T-cell (primary cell): ENCODE results near the gene DOK1. TPM values are rescaled to one million over a fixed set of nuclear protein-coding genes. Genes with fewer than 3 reads are reported as not detected.

Source experiments
- ATAC-seq, 4 experiments: fragments of 200-7000 bp in 3 of 4; fragments of 150-1000 bp in 1 of 4; cut with Tn5 transposase; replicated peaks in 1 of 4; 1 replicate in 3 of 4; 2 replicates in 1 of 4; pipeline ENCODE4 v1.10.0; 2021; ENCODE audit warnings: moderate library complexity in 3 of 4, mild to moderate bottlenecking in 2 of 4, moderate number of reproducible peaks in 1 of 4
- CTCF ChIA-PET, 2 donors: fragments of 300-600 bp; sonication (Branson Sonifier 250); formaldehyde crosslinking; loops; one replicate each; lab custom pipeline; 2022; ENCODE audit warnings: antibody characterized with exemption in 2 of 2; lab: Charles Lee
- POLR2A ChIA-PET, 2 donors: fragments of 300-600 bp; sonication (Branson Sonifier 250); formaldehyde crosslinking; loops; one replicate each; lab custom pipeline; 2022; ENCODE audit warnings: antibody characterized with exemption in 2 of 2; lab: Charles Lee
- DNase-seq, 35 experiments: peaks; one replicate each; pipeline versions ENCODE4 v3.0.0 to v3.0.0-alpha.2; 2013 to 2023
- H3K27ac ChIP-seq: one replicate; pipeline ENCODE4 v1.5.1; 2013; ENCODE audit warnings: low read length
- H3K27me3 ChIP-seq, 2 experiments: replicated peaks in 1 of 2; 1 replicate in 1 of 2; 2 replicates in 1 of 2; pipeline versions ENCODE4 v1.6.1 to v1.7.0; 2013; ENCODE audit warnings: low read length in 1 of 2, mixed read lengths in 1 of 2; ENCODE audit not compliant: control insufficient read depth in 2 of 2, insufficient read depth in 2 of 2; ENCODE audit errors: extremely low read depth in 1 of 2
- H3K36me3 ChIP-seq, 2 donors: 1 replicate in 1 of 2; 2 replicates in 1 of 2; pipeline versions ENCODE4 v1.6.1 to v1.7.0; 2013; ENCODE audit warnings: low read length in 1 of 2; ENCODE audit not compliant: control insufficient read depth in 2 of 2, insufficient read depth in 1 of 2; ENCODE audit errors: extremely low read depth in 1 of 2
- H3K4me1 ChIP-seq, 2 experiments: 1 replicate in 1 of 2; 2 replicates in 1 of 2; pipeline versions ENCODE4 v1.6.1 to v1.7.0; 2013; ENCODE audit warnings: low read length in 2 of 2, mixed read lengths in 1 of 2; ENCODE audit not compliant: insufficient read depth in 2 of 2, control insufficient read depth in 1 of 2; ENCODE audit errors: extremely low read depth in 1 of 2
- H3K4me3 ChIP-seq, 2 donors: 1 replicate in 1 of 2; 2 replicates in 1 of 2; pipeline versions ENCODE4 v1.5.1 to v1.7.0; 2013; ENCODE audit warnings: mild to moderate bottlenecking in 2 of 2, low read length in 1 of 2, moderate library complexity in 1 of 2; ENCODE audit not compliant: control insufficient read depth in 1 of 2; ENCODE audit errors: extremely low read depth in 1 of 2
- H3K9me3 ChIP-seq: 2 replicates; pipeline ENCODE4 v1.7.0; 2013
- H3K27ac Mint-ChIP-seq, 2 donors: one replicate each; pipeline ENCODE4 v1.8.0; 2020 to 2021; ENCODE audit warnings: mild to moderate bottlenecking in 2 of 2, mixed read lengths in 2 of 2
- H3K27me3 Mint-ChIP-seq, 2 donors: one replicate each; pipeline ENCODE4 v1.8.0; 2021 to 2022; ENCODE audit warnings: mixed read lengths in 2 of 2
- H3K36me3 Mint-ChIP-seq: one replicate; pipeline ENCODE4 v1.8.0; 2021; ENCODE audit warnings: mixed read lengths
- H3K4me1 Mint-ChIP-seq, 3 donors: one replicate each; pipeline ENCODE4 v1.8.0; 2020 to 2022; ENCODE audit warnings: mixed read lengths in 3 of 3, mild to moderate bottlenecking in 1 of 3
- H3K4me3 Mint-ChIP-seq, 3 donors: one replicate each; pipeline ENCODE4 v1.8.0; 2020 to 2022; ENCODE audit warnings: mild to moderate bottlenecking in 3 of 3, mixed read lengths in 3 of 3, moderate library complexity in 3 of 3
- H3K9me3 Mint-ChIP-seq, 3 donors: one replicate each; pipeline ENCODE4 v1.8.0; 2020 to 2022; ENCODE audit warnings: mixed read lengths in 3 of 3
- WGBS: methylation state at CpG from one replicate; pipeline ENCODE4 v1.1.5; 2013; ENCODE audit warnings: missing lambda C conversion rate; ENCODE audit not compliant: insufficient coverage; 5-methylcytosine and 5-hydroxymethylcytosine counted together
- total RNA-seq, 35 experiments: library from RNA in 6 of 35; stranded (reverse) in 6 of 35; fragments of 120-200 nt in 1 of 35; gene quantifications; one replicate each; pipeline versions ENCODE4 v1.2.1 to v1.2.4 and lab custom pipeline; 2013 to 2026

Gene DOK1
- total RNA-seq, 5 donors from 2014 or later (not counting 1 experiment from before 2014, with no cell fraction given), result 9.6 to 36.5 (median 33.0) TPM

DNA sequence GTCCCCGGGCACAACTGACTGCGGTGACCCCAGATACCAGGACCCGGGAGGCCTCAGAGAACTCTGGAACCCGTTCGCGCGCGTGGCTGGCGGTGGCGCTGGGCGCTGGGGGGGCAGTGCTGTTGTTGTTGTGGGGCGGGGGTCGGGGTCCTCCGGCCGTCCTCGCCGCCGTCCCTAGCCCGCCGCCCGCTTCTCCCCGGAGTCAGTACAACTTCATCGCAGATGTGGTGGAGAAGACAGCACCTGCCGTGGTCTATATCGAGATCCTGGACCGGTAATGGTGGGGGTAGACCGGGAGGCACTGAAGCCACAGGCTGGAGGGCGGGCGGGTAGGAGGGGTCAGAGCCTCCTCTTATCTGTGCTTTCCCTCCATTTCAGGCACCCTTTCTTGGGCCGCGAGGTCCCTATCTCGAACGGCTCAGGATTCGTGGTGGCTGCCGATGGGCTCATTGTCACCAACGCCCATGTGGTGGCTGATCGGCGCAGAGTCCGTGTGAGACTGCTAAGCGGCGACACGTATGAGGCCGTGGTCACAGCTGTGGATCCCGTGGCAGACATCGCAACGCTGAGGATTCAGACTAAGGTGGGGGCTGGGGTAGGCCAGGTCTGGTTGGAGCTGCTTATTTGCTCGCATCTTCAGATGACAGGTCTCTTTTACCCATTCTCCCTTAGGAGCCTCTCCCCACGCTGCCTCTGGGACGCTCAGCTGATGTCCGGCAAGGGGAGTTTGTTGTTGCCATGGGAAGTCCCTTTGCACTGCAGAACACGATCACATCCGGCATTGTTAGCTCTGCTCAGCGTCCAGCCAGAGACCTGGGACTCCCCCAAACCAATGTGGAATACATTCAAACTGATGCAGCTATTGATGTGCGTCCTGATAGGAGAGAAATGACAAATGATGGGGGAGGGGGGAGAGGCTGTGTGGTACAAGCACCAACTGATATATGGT lies 24.0 kb upstream of the DOK1 start:
- peak overlapping the region; percentile 90 to 95 (median 95) for H3K4me3 Mint-ChIP-seq
- Histone ChIP-seq H3K4me1 (peaks cover 15 to 37% of the 10 kb centered on the region in 2 experiments), H3K27me3 (no peaks in the 10 kb centered on the region), H3K27ac (peak overlapping the region; percentile 72), H3K4me3 (peak overlapping the region; percentile 70 to 93), H3K9me3 (no peaks in the 10 kb centered on the region), H3K36me3 (peaks cover 3 to 37% of the 10 kb centered on the region in 2 donors)
- no peaks in the 10 kb centered on the region for H3K9me3 Mint-ChIP-seq
- peaks cover 43% of the 10 kb centered on the region for H3K36me3 Mint-ChIP-seq
- WGBS, result under 1% methylated on average over 40 of the region's 54 CpGs
- ChIA-PET POLR2A (interaction anchor here (0.6 to 1.2 kb wide), 4 partner anchors 22 to 78 kb away, joined by 3 to 7 read pairs (median 4); no protein-coding TSS in a partner anchor), CTCF (interaction anchor here (0.6 to 3.2 kb wide), 11 partner anchors 22 to 702 kb away, joined by 3 to 35 read pairs (median 3); partner anchors contain the start of genes TTC31 (in 2 of the 2), CCDC142 (in 1 of the 2), PCGF1 (in 1 of the 2) and STAMBP (in 1 of the 2))
- H3K27ac Mint-ChIP-seq, result peak overlapping the region; percentile 75 to 94
- H3K27me3 Mint-ChIP-seq, result no peaks in the 10 kb centered on the region
- DNase-seq (peak in 33 of 35 experiments; percentile 26 to 75 (median 46)), ATAC-seq (peak; percentile 15 to 32 (median 27))
- peaks cover 37 to 47% (median 46%) of the 10 kb centered on the region in 3 donors for H3K4me1 Mint-ChIP-seq

DNA sequence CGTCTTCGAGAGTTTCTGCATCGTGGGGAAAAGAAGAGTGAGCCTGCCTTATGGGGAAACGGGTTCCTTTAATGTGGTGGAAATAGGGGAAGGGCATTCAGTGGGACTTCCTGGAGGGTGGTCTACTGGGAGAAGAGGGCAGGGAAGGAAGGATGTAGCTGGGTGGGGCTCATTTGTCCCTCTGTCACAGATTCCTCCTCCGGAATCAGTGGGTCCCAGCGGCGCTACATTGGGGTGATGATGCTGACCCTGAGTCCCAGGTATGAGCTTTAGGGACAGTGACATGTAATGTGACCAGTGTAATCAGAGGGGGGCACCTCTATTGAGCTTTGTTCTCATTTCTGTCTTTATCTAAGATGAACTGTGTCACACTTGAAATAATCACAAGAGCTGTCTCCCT lies 22.9 kb upstream of the DOK1 start:
- peaks cover under 1 to 31% of the 10 kb centered on the region in 2 donors for H3K36me3 ChIP-seq
- peaks cover 0 to 2% of the 10 kb centered on the region in 2 experiments for H3K27me3 ChIP-seq
- CTCF ChIA-PET, result interaction anchor here (0.5 to 3.2 kb wide), 12 partner anchors 28 to 321 kb away, joined by 3 to 35 read pairs (median 4); partner anchors contain the start of genes TTC31 (in 2 of the 2), C2orf81 (in 1 of the 2), CCDC142 (in 1 of the 2) and WBP1 (in 1 of the 2)
- ATAC-seq (no peak), DNase-seq (no peak)
- H3K27ac ChIP-seq, result no peak overlapping the region
- 77% methylated on average over 7 of the region's 7 CpGs for WGBS
- POLR2A ChIA-PET, result interaction anchor here in 1 of 2 donors (0.5 to 0.6 kb wide), 2 partner anchors 48 to 75 kb away, joined by 3 to 4 read pairs; no protein-coding TSS in a partner anchor
- no peaks in the 10 kb centered on the region for H3K27me3 Mint-ChIP-seq
- H3K4me1 Mint-ChIP-seq, result peaks cover 33 to 42% (median 39%) of the 10 kb centered on the region in 3 donors
- H3K27ac Mint-ChIP-seq, result peak overlapping the region in 1 of 2 donors; percentile 49
- no peaks in the 10 kb centered on the region for H3K9me3 ChIP-seq
- H3K9me3 Mint-ChIP-seq, result no peaks in the 10 kb centered on the region
- peaks cover 36% of the 10 kb centered on the region for H3K36me3 Mint-ChIP-seq
- peak overlapping the region; percentile 10 to 95 (median 90) for H3K4me3 Mint-ChIP-seq
- H3K4me1 ChIP-seq, result peaks cover 15 to 36% of the 10 kb centered on the region in 2 experiments
- no peak overlapping the region for H3K4me3 ChIP-seq

DNA sequence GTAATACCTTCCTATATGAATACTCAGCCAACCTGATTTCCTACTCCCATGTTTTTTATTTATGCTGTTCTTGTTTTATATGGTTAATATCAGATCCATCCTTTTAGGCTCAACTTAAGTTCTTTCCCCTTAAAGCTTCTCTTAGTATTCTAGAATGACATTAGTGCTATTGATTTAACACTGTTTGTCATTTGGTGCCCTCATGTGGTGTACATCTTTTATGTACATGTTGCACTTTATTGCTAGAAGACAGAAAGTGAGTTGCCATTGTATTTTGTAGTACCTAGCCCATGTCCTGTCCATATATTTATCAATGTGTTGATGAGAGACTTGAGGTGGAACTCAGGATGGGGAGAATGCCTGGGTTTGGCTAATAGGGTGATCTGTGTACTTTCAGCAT lies 22.3 kb upstream of the DOK1 start:
- Histone ChIP-seq H3K9me3 (no peaks in the 10 kb centered on the region), H3K4me1 (peaks cover 15 to 33% of the 10 kb centered on the region in 2 experiments), H3K27me3 (peaks cover 0 to 8% of the 10 kb centered on the region in 2 experiments), H3K4me3 (no peak overlapping the region), H3K36me3 (peaks cover 0 to 25% of the 10 kb centered on the region in 2 donors), H3K27ac (no peak overlapping the region)
- DNase-seq (peak in 1 of 35 experiments; percentile 70), ATAC-seq (no peak)
- Mint-ChIP-seq H3K4me1 (peaks cover 33 to 39% (median 36%) of the 10 kb centered on the region in 3 donors), H3K9me3 (no peaks in the 10 kb centered on the region), H3K27me3 (peaks cover 0 to 2% of the 10 kb centered on the region in 2 donors), H3K27ac (peak overlapping the region; percentile 6 to 49), H3K4me3 (peak overlapping the region; percentile 46 to 95 (median 90)), H3K36me3 (peaks cover 31% of the 10 kb centered on the region)
- ChIA-PET POLR2A (interaction anchor here in 1 of 2 donors (0.5 to 0.6 kb wide), 2 partner anchors 48 to 75 kb away, joined by 3 to 4 read pairs; no protein-coding TSS in a partner anchor), CTCF (interaction anchor here (0.5 to 3.2 kb wide), 12 partner anchors 28 to 322 kb away, joined by 3 to 35 read pairs (median 4); partner anchors contain the start of genes C2orf81 (in 1 of the 2), CCDC142 (in 1 of the 2), TTC31 (in 1 of the 2) and WBP1 (in 1 of the 2))

DNA sequence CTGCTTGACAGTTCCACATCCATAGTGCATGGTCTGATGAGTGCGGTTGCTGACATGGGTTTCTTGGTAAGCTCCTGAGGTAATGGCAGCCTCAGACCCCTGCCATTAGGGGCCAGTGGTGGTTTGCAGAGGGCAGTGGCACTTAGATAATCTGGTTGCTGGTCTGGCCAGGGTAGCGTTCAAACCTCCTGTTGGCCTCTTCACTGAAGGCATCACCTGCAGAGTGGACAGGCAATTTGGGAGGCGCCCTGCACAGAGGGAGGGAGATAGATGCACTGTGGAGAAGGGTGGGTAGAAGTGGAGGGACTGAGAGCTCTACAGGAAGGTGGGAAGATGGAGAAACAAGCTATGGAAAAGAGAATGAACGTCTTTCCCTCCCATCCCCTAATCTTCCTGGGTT lies 21.1 kb upstream of the DOK1 start:
- 100% methylated on average over 2 of the region's 4 CpGs for WGBS
- no peak for DNase-seq
- Histone ChIP-seq H3K36me3 (peaks cover 0 to 13% of the 10 kb centered on the region in 2 donors), H3K27ac (no peak overlapping the region), H3K4me1 (peaks cover 13 to 24% of the 10 kb centered on the region in 2 experiments), H3K27me3 (peaks cover 0 to 12% of the 10 kb centered on the region in 2 experiments), H3K4me3 (no peak overlapping the region), H3K9me3 (no peaks in the 10 kb centered on the region)
- Mint-ChIP-seq H3K4me3 (no peak overlapping the region), H3K27me3 (peaks cover 0 to 13% of the 10 kb centered on the region in 2 donors), H3K4me1 (peaks cover 28 to 29% (median 29%) of the 10 kb centered on the region in 3 donors), H3K9me3 (no peaks in the 10 kb centered on the region), H3K36me3 (peaks cover 19% of the 10 kb centered on the region), H3K27ac (no peak overlapping the region)
- no peak for ATAC-seq
- POLR2A ChIA-PET, result interaction anchor here in 1 of 2 donors (0.6 kb wide), 1 partner anchor 306 kb away, joined by 3 read pairs; no protein-coding TSS in a partner anchor
- CTCF ChIA-PET, result interaction anchor here in 1 of 2 donors (0.9 kb wide), 1 partner anchor 283 kb away, joined by 3 read pairs; no protein-coding TSS in a partner anchor

DNA sequence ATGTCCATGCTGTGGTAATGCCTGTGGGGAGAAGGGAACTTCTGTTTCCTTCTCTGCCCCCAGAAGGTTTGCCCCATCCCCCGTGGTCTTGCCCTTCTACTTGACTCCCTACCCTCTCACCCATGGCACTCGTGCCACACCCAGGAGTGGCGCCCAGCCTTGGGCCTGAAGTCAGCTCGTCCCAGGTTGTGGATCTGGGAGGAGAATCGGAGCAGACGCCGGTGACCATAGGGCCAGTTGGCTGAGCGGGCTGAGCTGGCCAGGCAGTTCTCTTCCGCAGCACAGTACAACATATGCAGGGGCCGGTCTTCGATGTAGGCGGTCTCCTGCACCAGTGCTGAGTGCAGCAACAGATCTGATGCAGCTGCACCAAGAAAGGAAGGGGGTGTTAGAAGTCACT lies 20.1 kb upstream of the DOK1 start:
- Mint-ChIP-seq H3K27me3 (peaks cover 5 to 22% of the 10 kb centered on the region in 2 donors), H3K4me1 (peaks cover 21 to 22% (median 21%) of the 10 kb centered on the region in 3 donors), H3K9me3 (no peaks in the 10 kb centered on the region), H3K4me3 (no peak overlapping the region), H3K36me3 (peaks cover 16% of the 10 kb centered on the region), H3K27ac (no peak overlapping the region)
- WGBS, result 89% methylated on average over 9 of the region's 12 CpGs
- peaks cover 0 to 13% of the 10 kb centered on the region in 2 donors for H3K36me3 ChIP-seq
- ChIA-PET CTCF (no interaction called here), POLR2A (no interaction called here)
- no peak for ATAC-seq
- peaks cover 0 to 20% of the 10 kb centered on the region in 2 experiments for H3K27me3 ChIP-seq
- H3K9me3 ChIP-seq, result no peaks in the 10 kb centered on the region
- H3K27ac ChIP-seq, result no peak overlapping the region
- no peak for DNase-seq
- H3K4me3 ChIP-seq, result no peak overlapping the region
- H3K4me1 ChIP-seq, result peaks cover 10 to 16% of the 10 kb centered on the region in 2 experiments
